Mesenchymal stem cell (in vitro differentiated cells and primary cell): ENCODE data around the gene TBC1D3B.

Source experiments
- DNase-seq: peaks from one replicate; pipeline ENCODE4 v3.0.0-alpha.2; 2013
- H2AFZ ChIP-seq: one replicate; pipeline ENCODE4 v1.6.1; 2013; ENCODE audit warnings: low read depth, mild to moderate bottlenecking, control low read depth, inconsistent platforms, low read length, moderate library complexity
- H2AK5ac ChIP-seq: 2 replicates; pipeline ENCODE4 v1.6.1; 2013; ENCODE audit warnings: low read length, moderate library complexity, mild to moderate bottlenecking, inconsistent platforms; ENCODE audit not compliant: severe bottlenecking
- H2BK120ac ChIP-seq: one replicate; pipeline ENCODE4 v1.6.1; 2013; ENCODE audit warnings: low read depth, mild to moderate bottlenecking, inconsistent platforms, low read length, moderate library complexity
- H2BK12ac ChIP-seq, 2 experiments: one replicate each; pipeline ENCODE4 v1.6.1; 2013; ENCODE audit warnings: inconsistent platforms in 2 of 2, low read length in 2 of 2, mild to moderate bottlenecking in 2 of 2, moderate library complexity in 2 of 2, control low read depth in 1 of 2
- H2BK15ac ChIP-seq: one replicate; pipeline ENCODE4 v1.6.1; 2013; ENCODE audit warnings: mild to moderate bottlenecking, low read depth, inconsistent platforms; ENCODE audit not compliant: poor library complexity, severe bottlenecking
- H2BK5ac ChIP-seq: 2 replicates; pipeline ENCODE4 v1.6.1; 2013; ENCODE audit warnings: low read depth, mild to moderate bottlenecking, low read length, control low read depth, inconsistent platforms; ENCODE audit not compliant: poor library complexity, severe bottlenecking
- H3K14ac ChIP-seq, 2 experiments: one replicate each; pipeline ENCODE4 v1.6.1; 2013; ENCODE audit warnings: inconsistent platforms in 2 of 2, low read length in 2 of 2, control low read depth in 1 of 2, mild to moderate bottlenecking in 1 of 2, moderate library complexity in 1 of 2
- H3K18ac ChIP-seq, 2 experiments: one replicate each; pipeline ENCODE4 v1.6.1; 2013; ENCODE audit warnings: inconsistent platforms in 2 of 2, low read length in 2 of 2, control low read depth in 1 of 2, low read depth in 1 of 2, mild to moderate bottlenecking in 1 of 2
- H3K23ac ChIP-seq, 2 experiments: one replicate each; pipeline ENCODE4 v1.6.1; 2013; ENCODE audit warnings: inconsistent platforms in 2 of 2, low read length in 2 of 2, mild to moderate bottlenecking in 2 of 2, moderate library complexity in 2 of 2, control low read depth in 1 of 2
- H3K27ac ChIP-seq: 2 replicates; pipeline ENCODE4 v1.5.1; 2013; ENCODE audit warnings: mild to moderate bottlenecking, moderate library complexity, low read length, control low read depth, inconsistent platforms; ENCODE audit not compliant: poor library complexity, severe bottlenecking
- H3K27me3 ChIP-seq, 2 experiments: 2 replicates each; pipeline versions ENCODE4 v1.6.1 to v1.7.0; 2013; ENCODE audit warnings: low read length in 2 of 2, mild to moderate bottlenecking in 2 of 2, moderate library complexity in 2 of 2, control low read depth in 1 of 2, inconsistent platforms in 1 of 2; ENCODE audit not compliant: control insufficient read depth in 1 of 2, insufficient read depth in 1 of 2
- H3K36me3 ChIP-seq, 2 experiments: 2 replicates each; pipeline versions ENCODE4 v1.6.1 to v1.7.0; 2013; ENCODE audit warnings: low read length in 2 of 2, control low read depth in 1 of 2, inconsistent platforms in 1 of 2, low read depth in 1 of 2, mild to moderate bottlenecking in 1 of 2; ENCODE audit not compliant: insufficient read depth in 2 of 2, control insufficient read depth in 1 of 2
- H3K4ac ChIP-seq, 2 experiments: one replicate each; pipeline ENCODE4 v1.6.1; 2013; ENCODE audit warnings: inconsistent platforms in 2 of 2, low read length in 2 of 2, mild to moderate bottlenecking in 2 of 2, moderate library complexity in 2 of 2, control low read depth in 1 of 2, low read depth in 1 of 2
- H3K4me1 ChIP-seq: 2 replicates; pipeline ENCODE4 v1.6.1; 2013; ENCODE audit warnings: low read depth, low read length, control low read depth; ENCODE audit not compliant: control insufficient read depth, insufficient read depth
- H3K4me2 ChIP-seq: 2 replicates; pipeline ENCODE4 v1.6.1; 2013; ENCODE audit warnings: low read length, mild to moderate bottlenecking, inconsistent platforms; ENCODE audit not compliant: poor library complexity, severe bottlenecking
- H3K4me3 ChIP-seq, 2 experiments: 2 replicates each; pipeline versions ENCODE4 v1.5.1 to v1.7.0; 2013; ENCODE audit warnings: low read length in 2 of 2, mild to moderate bottlenecking in 2 of 2, control low read depth in 1 of 2, low read depth in 1 of 2; ENCODE audit not compliant: insufficient read depth in 1 of 2
- H3K79me1 ChIP-seq: replicated peaks from 2 replicates; pipeline ENCODE4 v1.6.1; 2013; ENCODE audit warnings: mild to moderate bottlenecking, control low read depth, low read length, inconsistent platforms; ENCODE audit not compliant: poor library complexity, severe bottlenecking
- H3K9ac ChIP-seq: 2 replicates; pipeline ENCODE4 v1.7.0; 2013; ENCODE audit warnings: mild to moderate bottlenecking, low read length, moderate library complexity
- H3K9me3 ChIP-seq: 2 replicates; pipeline ENCODE4 v1.7.0; 2013; ENCODE audit warnings: mild to moderate bottlenecking, low read length; ENCODE audit not compliant: control insufficient read depth
- H4K8ac ChIP-seq: one replicate; pipeline ENCODE4 v1.6.1; 2013; ENCODE audit warnings: inconsistent platforms, mild to moderate bottlenecking, low read length, moderate library complexity
- H4K91ac ChIP-seq: one replicate; pipeline ENCODE4 v1.6.1; 2013; ENCODE audit warnings: mild to moderate bottlenecking, low read length, inconsistent platforms
- WGBS: methylation state at CpG from one replicate; pipeline ENCODE4 v1.1.7; 2013; ENCODE audit warnings: mixed read lengths; 5-methylcytosine and 5-hydroxymethylcytosine counted together

Gene TBC1D3B

DNA sequence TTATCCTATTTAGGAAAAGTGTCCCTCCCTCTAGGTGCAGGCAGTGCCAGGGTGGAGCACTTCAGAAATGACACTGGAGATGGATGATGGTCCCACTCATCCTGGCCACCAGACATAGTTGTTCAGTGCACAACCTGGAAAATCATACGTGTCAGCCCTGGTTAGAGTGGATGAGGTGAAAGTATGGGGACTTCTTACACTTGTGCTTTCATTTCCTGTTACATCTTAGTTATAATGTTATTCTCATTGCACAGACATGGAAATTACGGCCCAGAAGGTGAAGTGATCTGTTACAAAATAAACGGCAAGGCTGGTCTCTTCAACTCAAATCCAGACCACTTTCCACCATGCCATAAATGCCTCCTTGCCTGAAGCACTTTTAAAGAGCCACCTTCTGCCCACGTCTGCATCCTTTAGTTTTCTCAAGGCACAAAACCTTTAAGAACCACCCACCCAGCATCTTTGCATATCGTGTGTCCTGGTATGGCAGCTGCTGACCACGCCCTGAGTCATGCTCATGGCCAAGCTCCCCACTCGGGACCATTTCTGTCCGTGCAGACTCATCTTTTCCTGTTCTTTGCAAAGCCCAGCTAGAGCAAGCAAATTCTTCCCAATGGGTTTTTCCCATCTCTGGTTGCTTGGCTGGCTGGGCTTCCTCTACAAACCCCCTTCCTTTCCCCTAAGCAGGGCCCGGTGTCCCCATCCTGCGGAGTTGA lies 22.4 kb downstream of the TBC1D3B start:
- 72% methylated on average over 7 of the region's 10 CpGs for WGBS
- Histone ChIP-seq H2AK5ac (no peak overlapping the region), H3K14ac (no peak overlapping the region), H2BK15ac (no peak overlapping the region), H2BK120ac (no peak overlapping the region), H3K23ac (no peak overlapping the region), H3K4ac (no peak overlapping the region), H3K9me3 (no peaks in the 10 kb centered on the region), H2BK5ac (no peak overlapping the region), H2BK12ac (no peak overlapping the region), H3K36me3 (no peaks in the 10 kb centered on the region), H4K91ac (no peak overlapping the region), H3K18ac (no peak overlapping the region), H4K8ac (no peak overlapping the region), H3K4me3 (no peak overlapping the region), H2AFZ (no peak overlapping the region), H3K79me1 (no peaks in the 10 kb centered on the region), H3K27me3 (peaks cover 0 to 38% of the 10 kb centered on the region in 2 experiments), H3K4me1 (no peaks in the 10 kb centered on the region), H3K9ac (no peak overlapping the region), H3K27ac (no peak overlapping the region), H3K4me2 (no peak overlapping the region)
- no peak for DNase-seq

DNA sequence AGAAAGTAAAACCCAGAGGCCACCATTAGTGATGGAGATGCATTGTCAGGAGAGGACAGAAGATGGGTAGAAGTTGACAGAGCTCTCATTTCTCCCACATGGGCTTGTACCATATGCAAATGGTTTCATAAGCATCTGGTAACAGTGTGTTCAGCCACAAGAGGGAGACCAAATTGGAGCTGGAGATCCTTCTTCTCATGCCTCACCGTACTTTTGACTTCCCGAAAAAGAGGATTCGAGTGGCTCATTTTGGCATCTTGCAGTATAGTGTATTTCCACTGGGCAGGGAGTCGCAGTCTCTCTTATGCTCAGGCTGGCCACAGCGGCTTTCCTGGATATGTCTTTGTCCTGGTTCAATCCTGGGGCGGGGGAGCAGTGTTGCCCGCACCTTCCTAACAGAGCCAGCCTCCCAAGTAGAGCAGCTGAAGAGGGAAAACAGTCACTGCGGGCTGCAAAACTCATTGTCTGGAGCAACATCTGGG lies 23.8 kb downstream of the TBC1D3B start:
- no peak overlapping the region for H2BK5ac ChIP-seq
- H2AK5ac ChIP-seq, result no peak overlapping the region
- H3K9ac ChIP-seq, result no peak overlapping the region
- no peak overlapping the region for H4K91ac ChIP-seq
- no peak overlapping the region for H3K23ac ChIP-seq
- H3K4me3 ChIP-seq, result no peak overlapping the region
- peaks cover under 1 to 35% of the 10 kb centered on the region in 2 experiments for H3K27me3 ChIP-seq
- no peaks in the 10 kb centered on the region for H3K4me1 ChIP-seq
- no peak overlapping the region for H3K27ac ChIP-seq
- H2BK120ac ChIP-seq, result no peak overlapping the region
- no peak overlapping the region for H4K8ac ChIP-seq
- no peak overlapping the region for H3K4me2 ChIP-seq
- no peak for DNase-seq
- H2BK15ac ChIP-seq, result no peak overlapping the region
- no peak overlapping the region for H3K4ac ChIP-seq
- no peaks in the 10 kb centered on the region for H3K36me3 ChIP-seq
- no peaks in the 10 kb centered on the region for H3K79me1 ChIP-seq
- no peak overlapping the region for H2BK12ac ChIP-seq
- H3K18ac ChIP-seq, result no peak overlapping the region
- H2AFZ ChIP-seq, result no peak overlapping the region
- H3K9me3 ChIP-seq, result no peaks in the 10 kb centered on the region
- no peak overlapping the region for H3K14ac ChIP-seq
- WGBS, result 88% methylated on average over 8 of the region's 8 CpGs

GRCh38 chr17:36151891-36152638 lies 24.4 kb downstream of the TBC1D3B start:
- no peak overlapping the region for H3K14ac ChIP-seq
- no peak overlapping the region for H2AFZ ChIP-seq
- no peak overlapping the region for H3K4me2 ChIP-seq
- no peak overlapping the region for H2BK12ac ChIP-seq
- H3K27me3 ChIP-seq, result peaks cover 3 to 35% of the 10 kb centered on the region in 2 experiments
- no peak overlapping the region for H3K27ac ChIP-seq
- H2BK5ac ChIP-seq, result no peak overlapping the region
- no peak for DNase-seq
- no peaks in the 10 kb centered on the region for H3K79me1 ChIP-seq
- H3K18ac ChIP-seq, result no peak overlapping the region
- H3K36me3 ChIP-seq, result no peaks in the 10 kb centered on the region
- H2AK5ac ChIP-seq, result no peak overlapping the region
- WGBS, result 60% methylated on average over 2 of the region's 4 CpGs
- H4K91ac ChIP-seq, result no peak overlapping the region
- H4K8ac ChIP-seq, result no peak overlapping the region
- H3K4me1 ChIP-seq, result no peaks in the 10 kb centered on the region
- no peak overlapping the region for H2BK15ac ChIP-seq
- H2BK120ac ChIP-seq, result no peak overlapping the region
- H3K4ac ChIP-seq, result no peak overlapping the region
- H3K4me3 ChIP-seq, result no peak overlapping the region
- H3K9me3 ChIP-seq, result no peaks in the 10 kb centered on the region
- no peak overlapping the region for H3K9ac ChIP-seq
- H3K23ac ChIP-seq, result no peak overlapping the region

DNA sequence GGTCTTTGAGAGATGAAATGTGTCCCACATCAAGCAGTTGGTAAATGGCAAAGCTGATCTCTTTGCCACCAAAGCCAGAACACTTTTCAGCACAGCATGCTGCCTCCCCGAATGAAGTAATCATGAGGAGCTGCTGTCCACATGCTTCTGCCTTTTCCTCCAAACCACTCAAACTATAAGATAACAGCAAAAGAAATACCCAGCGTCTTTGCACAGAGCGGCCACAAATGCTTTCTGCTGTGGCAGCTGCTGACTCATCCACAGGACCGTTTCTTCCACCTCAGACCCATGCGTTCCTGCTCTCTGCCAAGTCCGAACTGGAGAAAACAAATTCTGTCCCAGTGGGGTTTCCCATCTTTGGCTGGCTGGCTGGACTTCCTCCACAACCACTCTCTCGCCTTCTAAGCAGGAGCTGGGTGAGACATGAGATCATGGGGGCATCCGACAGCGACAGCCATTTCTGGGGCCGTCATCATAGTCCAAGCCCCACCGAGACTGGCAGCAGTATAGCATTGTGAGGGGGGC lies 27.1 kb downstream of the TBC1D3B start:
- 78% methylated on average over 10 of the region's 11 CpGs for WGBS

More for the DNA sequence above, 27.1 kb downstream of the TBC1D3B start:
- Histone ChIP-seq H3K4me3 (peak overlapping the region in 1 of 2 experiments; percentile 62), H3K4ac (no peak overlapping the region), H3K36me3 (no peaks in the 10 kb centered on the region), H4K91ac (no peak overlapping the region), H3K27ac (no peak overlapping the region), H3K14ac (no peak overlapping the region), H3K9ac (peak overlapping the region; percentile 65), H3K18ac (no peak overlapping the region), H3K79me1 (no peaks in the 10 kb centered on the region), H2AK5ac (no peak overlapping the region), H3K9me3 (no peaks in the 10 kb centered on the region), H2BK15ac (no peak overlapping the region), H4K8ac (no peak overlapping the region), H2BK5ac (no peak overlapping the region), H3K4me1 (no peaks in the 10 kb centered on the region), H2BK120ac (no peak overlapping the region), H3K27me3 (peaks cover 3 to 25% of the 10 kb centered on the region in 2 experiments), H3K23ac (no peak overlapping the region), H2AFZ (no peak overlapping the region), H3K4me2 (no peak overlapping the region), H2BK12ac (no peak overlapping the region)
- DNase-seq, result peak; percentile 6
